ENCODE measurements around the gene OSBPL9.
"Not testable (repeated sequence)": the region's sequence is repeated elsewhere in the genome, so short reads cannot be mapped to it uniquely, and the experiment has no call there.

The OSBPL9 gene

DNA sequence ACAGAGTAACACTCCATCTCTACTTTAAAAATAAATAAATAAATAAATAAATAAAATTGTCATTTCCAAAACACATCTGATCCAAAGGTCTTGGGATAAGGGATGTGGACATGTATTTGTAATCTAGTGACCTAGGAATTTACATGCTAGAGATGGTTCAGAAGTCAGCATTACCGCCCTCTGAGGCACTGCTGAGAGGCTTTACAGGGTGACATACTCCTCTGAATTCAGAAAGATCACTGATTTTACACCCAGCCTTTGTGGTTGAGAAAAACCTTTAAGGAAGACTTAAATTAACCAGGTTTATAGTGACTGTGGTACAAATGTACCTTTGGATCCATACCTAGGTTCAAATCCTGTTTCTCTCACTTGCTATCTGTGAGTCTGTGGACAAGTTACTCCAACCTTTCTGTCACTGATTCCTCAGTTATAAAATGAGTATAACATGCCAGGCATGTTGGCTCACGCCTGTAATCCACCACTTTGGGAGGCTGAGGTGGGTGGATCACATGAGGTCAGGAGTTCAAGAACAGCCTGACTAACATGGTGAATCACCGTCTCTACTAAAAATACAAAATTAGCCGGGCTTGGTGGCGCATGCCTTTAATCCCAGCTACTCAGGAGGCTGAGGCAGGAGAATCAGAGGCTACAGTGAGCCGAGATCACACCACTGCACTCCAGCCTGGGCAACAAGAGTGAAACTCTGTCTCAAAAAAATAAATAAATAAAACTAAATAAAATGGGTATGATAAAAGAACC lies 20.1 kb downstream of the OSBPL9 start:
- DNase-seq (ENCODE audit: low read depth in 2 of 2): no peak

DNA sequence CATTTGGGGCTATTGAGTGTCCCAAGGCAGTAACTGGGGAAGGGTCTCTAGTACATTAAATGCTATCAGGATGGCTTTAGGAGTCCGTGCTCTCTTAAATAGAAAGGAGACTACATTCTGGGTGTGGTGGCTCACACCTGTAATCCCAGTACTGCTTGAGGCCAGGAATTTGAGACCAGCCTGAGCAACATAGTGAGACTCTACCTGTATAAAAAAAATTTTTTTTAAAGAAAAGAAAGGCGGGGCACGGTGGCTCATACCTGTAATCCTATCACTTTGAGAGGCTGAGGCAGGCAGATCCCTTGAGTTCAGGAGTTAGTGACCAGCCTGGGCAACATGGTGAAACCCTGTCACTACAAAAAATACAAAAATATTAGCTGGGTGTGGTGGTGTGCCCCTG lies 21.5 kb downstream of the OSBPL9 start:
- no peak for DNase-seq (ENCODE audit: low read depth in 2 of 2)

- no peak for DNase-seq (ENCODE audit: low read depth in 2 of 2)
These were observed 22.8 kb downstream of the OSBPL9 start for GRCh38 chr1:51639694-51640093.

DNA sequence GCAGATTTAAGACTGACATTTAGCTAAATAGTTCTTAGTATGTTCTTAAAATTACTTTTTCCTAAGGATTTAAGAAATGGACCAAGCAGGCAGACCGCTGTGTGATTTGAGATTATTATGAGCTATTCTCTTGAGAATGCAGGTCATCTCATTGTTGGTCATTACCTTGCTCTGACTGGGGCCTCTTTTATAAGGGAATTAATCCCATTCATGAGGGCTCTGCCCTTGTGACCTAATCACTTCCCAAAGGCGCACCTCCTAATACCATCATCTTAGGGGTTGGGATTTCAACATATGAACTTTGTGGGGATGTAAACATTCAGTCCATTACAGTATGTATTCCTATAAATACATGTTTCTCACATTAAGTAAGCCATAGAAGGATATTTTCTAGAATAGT lies 24.2 kb downstream of the OSBPL9 start:
- DNase-seq (ENCODE audit: low read depth in 2 of 2): no peak

- DNase-seq (ENCODE audit: low read depth in 2 of 2): no peak
These were observed 25.8 kb downstream of the OSBPL9 start for GRCh38 chr1:51642739-51643142.

DNA sequence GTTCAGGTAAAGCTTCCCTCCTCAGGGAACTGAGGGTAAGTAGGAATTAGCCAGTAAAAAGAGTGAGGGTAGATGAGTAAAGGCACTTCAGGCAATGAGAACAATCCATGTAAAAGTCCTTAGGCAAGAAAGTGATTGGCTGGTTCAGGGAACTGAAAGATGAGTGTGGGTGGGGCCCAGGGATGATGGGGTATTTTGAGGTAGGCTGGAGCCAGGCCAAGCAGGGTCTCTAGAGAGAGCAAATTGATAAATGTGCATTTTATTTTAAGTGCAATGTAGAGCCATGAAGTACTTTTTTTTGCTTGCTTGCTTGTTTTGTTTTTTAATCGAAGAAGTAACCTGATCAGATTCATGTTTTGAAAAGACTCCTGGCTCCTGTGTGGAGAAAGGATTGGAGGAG lies 26.5 kb downstream of the OSBPL9 start:
- DNase-seq (ENCODE audit: low read depth in 2 of 2): no peak

DNA sequence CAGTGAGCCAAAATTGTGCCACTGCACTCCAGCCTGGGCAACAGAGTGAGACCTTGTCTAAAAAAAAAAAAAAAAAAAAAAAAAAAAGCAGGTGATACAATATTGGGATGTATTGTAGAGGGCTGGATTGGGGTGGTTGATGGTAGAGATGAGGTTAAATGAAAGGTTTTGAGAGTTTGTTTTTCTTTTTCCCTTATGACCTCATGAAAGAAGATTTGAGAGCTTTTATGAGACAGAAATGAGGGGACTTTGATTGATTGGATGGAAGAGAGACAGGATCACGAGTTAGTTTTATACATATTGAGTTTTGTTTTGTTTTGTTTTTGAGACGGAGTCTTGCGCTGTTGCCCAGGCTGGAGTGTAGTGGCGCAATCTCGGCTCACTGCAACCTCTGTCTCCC lies 27.1 kb downstream of the OSBPL9 start:
- DNase-seq (ENCODE audit: low read depth in 2 of 2): no peak

- no peak for DNase-seq (ENCODE audit: low read depth in 2 of 2)
These were observed 27.8 kb downstream of the OSBPL9 start for GRCh38 chr1:51644533-51645197.

GRCh38 chr1:51646592-51646991 lies 29.7 kb downstream of the OSBPL9 start:
- not testable (repeated sequence) for DNase-seq (ENCODE audit: low read depth in 2 of 2)

DNA sequence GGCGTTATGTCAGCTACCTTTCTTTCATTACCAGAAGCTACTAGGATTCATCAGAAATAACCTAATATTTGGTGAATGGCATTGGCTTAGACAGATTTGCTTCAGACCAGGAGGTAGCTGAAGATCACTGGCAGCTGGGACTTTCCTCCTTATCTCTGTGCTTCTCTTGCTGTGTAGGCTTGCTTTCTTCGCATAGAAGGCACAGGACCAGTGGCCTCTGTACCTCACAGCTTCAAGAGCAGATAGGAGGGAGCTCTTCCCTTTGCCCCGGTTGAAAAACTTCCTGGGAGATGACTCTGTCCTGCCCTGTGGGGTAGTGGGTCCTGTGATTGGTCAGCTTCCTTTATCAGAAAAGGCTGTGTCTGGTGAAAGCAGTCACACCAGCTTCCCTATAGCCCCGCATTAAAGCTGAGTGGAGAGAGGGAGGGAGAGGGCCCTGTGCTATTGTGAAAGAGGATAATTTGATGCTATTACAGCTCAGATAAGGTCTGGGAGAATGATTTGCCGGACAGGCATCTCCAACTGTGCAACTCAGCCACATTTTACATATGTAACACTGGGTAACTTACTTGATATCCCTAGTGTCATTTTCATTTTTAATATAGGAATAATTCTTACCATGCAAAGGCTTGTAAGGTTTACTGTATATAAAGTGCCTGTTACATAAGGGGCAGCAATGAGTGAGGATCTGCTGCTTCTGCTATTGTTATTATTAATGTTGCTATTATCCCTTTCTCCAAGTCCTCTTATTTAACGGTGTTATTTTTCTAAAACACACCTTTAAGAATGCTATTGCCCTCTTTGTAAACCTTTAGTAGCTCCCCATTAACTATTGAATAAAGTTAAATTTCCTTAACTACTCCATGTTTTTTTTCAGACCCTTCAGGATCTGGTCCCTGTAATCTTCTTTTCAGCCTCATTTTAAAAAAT lies 31.6 kb downstream of the OSBPL9 start:
- no peak for DNase-seq (ENCODE audit: low read depth in 2 of 2)

DNA sequence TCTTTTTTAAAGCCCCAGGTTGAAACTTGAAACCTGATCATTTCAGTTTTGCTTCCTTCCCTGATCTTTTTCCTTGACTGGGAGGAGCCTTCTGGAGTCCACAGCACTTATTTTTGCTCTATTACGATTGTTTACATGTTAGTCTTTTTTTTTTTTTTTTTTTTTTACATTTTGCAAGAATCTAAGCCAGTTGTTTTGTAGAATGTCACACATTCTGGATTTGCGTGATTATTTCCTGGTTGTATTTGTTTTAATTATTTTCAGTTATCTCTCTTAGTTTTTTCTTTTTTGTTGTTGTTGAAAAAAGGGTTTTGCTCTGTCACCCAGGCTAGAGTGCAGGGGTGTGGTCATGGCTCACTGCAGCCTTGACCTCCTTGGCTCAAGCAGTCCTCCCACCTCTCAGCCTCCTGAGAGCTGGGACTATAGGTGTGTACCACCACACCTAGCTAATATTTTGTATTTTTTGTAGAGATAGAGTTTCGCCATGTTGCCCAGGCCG lies 32.8 kb downstream of the OSBPL9 start:
- DNase-seq (ENCODE audit: low read depth in 2 of 2): no peak

DNA sequence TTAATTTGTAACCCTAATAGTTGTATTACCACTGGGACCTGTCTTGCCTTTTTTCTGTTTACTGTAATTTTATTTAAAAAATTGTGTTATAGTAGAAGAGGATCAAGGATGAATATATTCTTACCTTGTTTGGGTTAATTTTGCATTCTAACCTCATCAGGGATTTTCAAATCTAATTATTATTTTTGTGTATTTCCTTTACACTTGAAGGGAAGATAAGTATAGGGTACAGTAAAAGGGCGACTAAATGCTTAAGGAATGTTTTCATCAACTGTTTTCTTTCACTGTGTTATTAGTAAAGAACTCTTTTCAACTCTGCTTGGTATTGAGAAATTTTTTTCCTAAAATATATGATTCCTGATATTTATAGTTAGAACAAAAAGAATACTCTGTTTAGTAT lies 33.3 kb downstream of the OSBPL9 start:
- DNase-seq (ENCODE audit: low read depth in 2 of 2): no peak

- no peak for DNase-seq (ENCODE audit: low read depth in 2 of 2)
These were observed 34.7 kb downstream of the OSBPL9 start for GRCh38 chr1:51651552-51651942.

- DNase-seq (ENCODE audit: low read depth in 2 of 2): no peak
These were observed 35.7 kb downstream of the OSBPL9 start for GRCh38 chr1:51652599-51652998.

GRCh38 chr1:51653127-51653526 lies 36.2 kb downstream of the OSBPL9 start:
- DNase-seq (ENCODE audit: low read depth in 2 of 2): no peak

DNA sequence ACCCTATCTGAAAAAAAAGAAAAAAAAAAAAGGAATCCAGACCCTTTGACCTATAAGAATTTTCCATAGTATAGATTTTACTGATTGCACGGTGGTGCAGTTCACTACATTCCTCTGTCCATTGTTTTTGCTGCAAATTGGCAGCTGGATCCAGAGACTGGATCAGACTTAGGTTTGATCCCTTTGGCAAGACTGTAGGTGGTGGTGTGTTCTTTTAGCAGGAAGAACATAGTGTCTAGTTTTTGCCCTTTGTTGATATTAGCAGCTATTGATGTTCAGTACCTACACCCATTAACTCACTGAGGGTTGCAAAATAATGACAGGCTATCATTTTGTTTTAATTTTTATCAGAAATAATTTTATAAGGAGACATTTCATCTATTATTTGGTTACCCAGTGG lies 37.1 kb downstream of the OSBPL9 start:
- no peak for DNase-seq (ENCODE audit: low read depth in 2 of 2)

GRCh38 chr1:51656374-51656773 lies 39.5 kb downstream of the OSBPL9 start:
- no peak for DNase-seq (ENCODE audit: low read depth in 2 of 2)

- DNase-seq (ENCODE audit: low read depth in 2 of 2): no peak
These were observed 43.7 kb downstream of the OSBPL9 start for GRCh38 chr1:51660580-51660979.

DNA sequence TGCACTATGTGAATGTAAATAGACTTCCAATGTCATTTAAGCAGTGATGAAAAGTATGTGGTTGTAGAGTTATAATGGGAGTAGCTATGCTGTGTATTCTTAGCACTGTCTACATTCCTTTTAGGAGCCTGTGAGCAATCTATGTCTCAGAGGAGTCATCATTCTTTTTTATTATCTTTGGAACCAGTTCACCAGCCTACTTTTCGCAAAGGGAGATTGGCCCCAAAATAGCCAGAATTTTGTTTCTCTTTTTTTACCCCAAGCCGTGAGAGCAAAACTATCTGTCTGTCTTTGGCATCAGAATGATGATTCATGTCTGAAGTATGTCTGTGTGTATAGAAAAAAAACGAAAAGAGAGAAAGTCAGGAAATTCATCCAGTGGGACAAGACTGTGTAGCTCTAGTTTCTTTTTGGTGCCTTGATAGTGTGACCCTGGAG lies 44.2 kb downstream of the OSBPL9 start:
- DNase-seq (ENCODE audit: low read depth in 2 of 2): no peak

DNA sequence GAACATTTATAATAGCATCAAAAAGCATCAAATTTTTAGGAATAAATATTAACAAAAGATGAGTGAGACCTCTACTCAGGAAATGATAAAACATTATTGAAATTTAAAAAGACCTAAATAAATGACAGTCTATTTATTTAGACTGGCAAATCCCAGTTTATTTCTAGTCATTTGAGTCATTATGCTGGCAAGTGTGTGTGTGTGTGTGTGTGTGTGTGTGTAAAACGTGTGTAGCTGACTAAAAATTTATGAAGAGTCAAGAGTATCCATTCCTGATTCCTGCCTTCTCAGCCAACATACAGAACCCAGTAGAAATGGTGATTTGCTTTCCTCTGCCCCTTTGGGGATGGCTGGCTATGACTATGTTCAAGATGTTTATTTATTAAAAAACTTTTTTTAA lies 46.2 kb downstream of the OSBPL9 start:
- DNase-seq (ENCODE audit: low read depth in 2 of 2): no peak

DNA sequence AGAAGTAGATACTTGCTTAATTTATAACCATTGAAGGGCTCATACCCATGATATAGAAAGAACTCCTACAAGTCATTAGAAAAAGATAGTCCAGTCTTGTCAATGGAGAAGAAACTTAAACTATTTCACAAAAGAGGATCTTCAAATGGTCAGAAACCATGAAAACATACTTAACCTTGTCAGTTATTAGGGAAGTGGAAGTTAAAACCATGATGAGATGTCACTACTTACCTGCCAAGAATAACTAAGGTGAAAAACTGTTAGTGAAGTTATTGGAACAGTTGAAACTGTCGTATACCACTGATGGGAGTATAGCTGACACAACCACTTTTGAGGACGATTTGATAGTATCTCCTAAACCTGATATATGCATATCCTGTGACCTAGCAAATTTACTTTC lies 46.8 kb downstream of the OSBPL9 start:
- DNase-seq (ENCODE audit: low read depth in 2 of 2): no peak
